Activated CD8-positive, alpha-beta T cell treated with anti-CD3 and anti-CD28 coated beads for 36 hours (primary cell): ENCODE results near the gene MYO1D. TPM values are rescaled to one million over a fixed set of nuclear protein-coding genes. Genes with fewer than 3 reads are reported as not detected.

Source experiments
- ATAC-seq: fragments of 200-7000 bp; cut with Tn5 transposase; one replicate; pipeline ENCODE4 v1.10.0; 2021; ENCODE audit warnings: mild to moderate bottlenecking, moderate library complexity
- CTCF ChIA-PET: fragments of 350-600 bp; sonication (Branson Sonifier 250); formaldehyde crosslinking; loops from one replicate; lab custom pipeline; 2021; ENCODE audit warnings: antibody characterized with exemption; lab: Charles Lee
- POLR2A ChIA-PET: fragments of 350-600 bp; sonication (Branson Sonifier 250); formaldehyde crosslinking; loops from one replicate; lab custom pipeline; 2021; ENCODE audit warnings: antibody characterized with exemption; lab: Charles Lee
- DNase-seq: peaks from one replicate; pipeline ENCODE4 v3.0.0-alpha.2; 2020
- H3K27ac Mint-ChIP-seq: one replicate; pipeline ENCODE4 v1.8.0; 2021; ENCODE audit warnings: mild to moderate bottlenecking, mixed read lengths
- H3K27me3 Mint-ChIP-seq: one replicate; pipeline ENCODE4 v1.8.0; 2021; ENCODE audit warnings: mixed read lengths
- H3K36me3 Mint-ChIP-seq: one replicate; pipeline ENCODE4 v1.8.0; 2021; ENCODE audit warnings: low read depth, mixed read lengths
- H3K4me1 Mint-ChIP-seq: one replicate; pipeline ENCODE4 v1.8.0; 2021; ENCODE audit warnings: low read depth, mixed read lengths
- H3K4me3 Mint-ChIP-seq: one replicate; pipeline ENCODE4 v1.8.0; 2021; ENCODE audit warnings: mild to moderate bottlenecking, moderate library complexity, mixed read lengths
- H3K9me3 Mint-ChIP-seq: one replicate; pipeline ENCODE4 v1.8.0; 2021; ENCODE audit warnings: mixed read lengths
- intact Hi-C: fragments of 100-400 bp; cut with micrococcal nuclease; formaldehyde crosslinking; loops from one replicate; pipeline ENCODE4 v1.10.0; 2022
- total RNA-seq, 2 experiments: library from RNA; stranded (reverse); gene quantifications; one replicate each; pipeline ENCODE4 v1.2.3, GENCODE V29; 2021
- TF ChIP-seq, protein P1 (sequence below): fragments of 200-600 bp; IDR thresholded peaks from one replicate; pipeline ENCODE4 v1.8.0; 2022; ENCODE audit warnings: antibody characterized with exemption, mild to moderate bottlenecking

MYO1D gene
- total RNA-seq, 2 experiments from 2014 or later: 8.3 to 9.2 TPM

DNA sequence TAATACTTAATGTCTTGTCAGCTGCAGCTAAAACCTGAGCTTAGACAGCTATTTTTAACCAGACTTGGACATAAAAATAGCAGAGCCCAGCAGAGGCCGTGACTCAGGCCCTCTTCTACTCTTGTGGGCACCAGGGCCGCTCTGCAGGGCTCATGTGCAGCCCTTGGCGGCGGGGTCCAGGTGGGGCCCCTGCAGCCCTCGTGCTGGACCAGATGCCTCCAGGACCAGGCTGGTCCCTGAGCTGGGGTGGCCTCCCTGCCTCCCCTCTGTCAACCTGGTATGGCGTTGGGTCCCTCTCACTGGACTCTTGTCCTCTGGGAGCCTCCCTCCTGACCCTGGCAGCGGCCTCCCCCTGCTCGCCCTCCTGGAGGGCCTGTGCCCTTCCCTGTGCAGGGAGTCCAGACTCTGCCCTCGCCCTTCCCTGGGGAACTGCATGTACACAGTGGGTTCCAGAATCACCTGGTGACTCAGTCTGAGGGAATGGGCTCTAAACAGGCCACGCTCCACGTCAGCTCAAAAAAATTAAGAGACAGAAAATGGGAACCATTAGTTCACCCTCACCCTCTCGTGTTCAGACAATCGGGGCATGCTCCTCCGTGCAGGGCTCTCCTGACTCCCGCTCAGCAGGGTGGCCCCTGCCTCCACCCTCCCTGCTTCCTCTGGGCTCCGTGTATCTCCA is 380.4 kb downstream of the MYO1D start:
- Mint-ChIP-seq H3K4me3 (no peak overlapping the region), H3K27me3 (no peaks in the 10 kb centered on the region), H3K4me1 (peaks cover 35% of the 10 kb centered on the region), H3K36me3 (no peaks in the 10 kb centered on the region), H3K9me3 (no peaks in the 10 kb centered on the region), H3K27ac (no peak overlapping the region)
- TF ChIP-seq, protein P1, sequence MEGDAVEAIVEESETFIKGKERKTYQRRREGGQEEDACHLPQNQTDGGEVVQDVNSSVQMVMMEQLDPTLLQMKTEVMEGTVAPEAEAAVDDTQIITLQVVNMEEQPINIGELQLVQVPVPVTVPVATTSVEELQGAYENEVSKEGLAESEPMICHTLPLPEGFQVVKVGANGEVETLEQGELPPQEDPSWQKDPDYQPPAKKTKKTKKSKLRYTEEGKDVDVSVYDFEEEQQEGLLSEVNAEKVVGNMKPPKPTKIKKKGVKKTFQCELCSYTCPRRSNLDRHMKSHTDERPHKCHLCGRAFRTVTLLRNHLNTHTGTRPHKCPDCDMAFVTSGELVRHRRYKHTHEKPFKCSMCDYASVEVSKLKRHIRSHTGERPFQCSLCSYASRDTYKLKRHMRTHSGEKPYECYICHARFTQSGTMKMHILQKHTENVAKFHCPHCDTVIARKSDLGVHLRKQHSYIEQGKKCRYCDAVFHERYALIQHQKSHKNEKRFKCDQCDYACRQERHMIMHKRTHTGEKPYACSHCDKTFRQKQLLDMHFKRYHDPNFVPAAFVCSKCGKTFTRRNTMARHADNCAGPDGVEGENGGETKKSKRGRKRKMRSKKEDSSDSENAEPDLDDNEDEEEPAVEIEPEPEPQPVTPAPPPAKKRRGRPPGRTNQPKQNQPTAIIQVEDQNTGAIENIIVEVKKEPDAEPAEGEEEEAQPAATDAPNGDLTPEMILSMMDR: no peak
- DNase-seq: no peak
- ATAC-seq: no peak
- POLR2A ChIA-PET: interaction anchor here (1.2 to 1.9 kb wide), 2 partner anchors 9 to 17 kb away, joined by 3 to 4 read pairs; partner anchors contain the start of gene CDK5R1
- CTCF ChIA-PET: no interaction called here
- intact Hi-C loops: no loop called here

DNA sequence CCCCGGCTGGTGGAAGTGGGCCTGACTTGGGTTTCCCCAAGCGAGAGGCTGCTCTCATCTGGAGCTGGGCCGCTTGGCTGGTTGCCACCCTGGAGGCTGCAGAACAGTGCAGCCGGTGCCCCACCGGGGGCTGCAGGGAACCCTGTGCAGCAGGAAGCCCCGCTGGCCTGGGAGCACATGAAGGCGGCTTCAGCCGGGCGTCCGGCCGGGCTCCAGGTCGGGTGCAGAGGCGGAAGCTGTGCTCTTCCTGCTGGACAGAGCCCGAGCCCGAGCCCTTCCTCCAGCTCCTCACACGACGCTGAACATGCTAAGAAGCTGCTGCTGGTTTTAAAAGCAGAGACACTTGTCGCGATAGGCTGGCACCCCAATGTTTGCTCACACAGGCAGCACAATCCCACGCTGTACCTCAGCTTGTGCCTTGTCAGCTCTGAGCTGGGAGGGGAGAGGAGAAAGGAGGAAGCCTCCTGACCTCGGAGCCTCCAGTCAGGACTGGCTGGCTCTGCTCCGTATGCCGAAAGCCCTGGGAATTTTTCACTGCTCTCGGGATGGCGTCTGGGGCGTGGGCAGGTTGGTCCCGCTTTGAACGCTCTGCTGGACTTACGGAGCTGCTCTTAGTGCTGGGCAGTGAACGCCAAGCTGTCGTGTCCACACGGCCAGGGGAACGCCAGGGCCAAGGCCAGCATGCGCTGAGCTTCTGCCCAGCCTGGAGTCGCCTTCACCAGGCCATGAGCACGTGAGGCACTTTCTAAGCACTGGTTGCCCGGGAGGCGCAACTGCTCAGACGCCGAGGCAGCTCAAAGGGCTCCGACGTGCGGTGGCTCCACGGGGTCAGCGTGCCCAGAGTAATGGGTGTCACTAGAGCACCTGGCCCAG is 381.3 kb downstream of the MYO1D start:
- H3K4me1 Mint-ChIP-seq: peaks cover 39% of the 10 kb centered on the region
- intact Hi-C loops: no loop called here
- ChIA-PET CTCF (interaction anchor here (0.9 to 1.0 kb wide), 2 partner anchors 9 to 12 kb away, joined by 4 to 5 read pairs; no protein-coding TSS in a partner anchor), POLR2A (interaction anchor here (0.5 to 1.9 kb wide), 5 partner anchors 8 to 46 kb away, joined by 3 to 4 read pairs (median 3); partner anchors contain the start of gene CDK5R1)
- no peak overlapping the region for H3K27ac Mint-ChIP-seq
- H3K36me3 Mint-ChIP-seq: peaks cover under 1% of the 10 kb centered on the region
- peak; percentile 59 for DNase-seq
- H3K4me3 Mint-ChIP-seq: no peak overlapping the region
- ATAC-seq: peak; percentile 48
- H3K9me3 Mint-ChIP-seq: no peaks in the 10 kb centered on the region
- no peaks in the 10 kb centered on the region for H3K27me3 Mint-ChIP-seq
- TF ChIP-seq, protein P1: no peak

DNA sequence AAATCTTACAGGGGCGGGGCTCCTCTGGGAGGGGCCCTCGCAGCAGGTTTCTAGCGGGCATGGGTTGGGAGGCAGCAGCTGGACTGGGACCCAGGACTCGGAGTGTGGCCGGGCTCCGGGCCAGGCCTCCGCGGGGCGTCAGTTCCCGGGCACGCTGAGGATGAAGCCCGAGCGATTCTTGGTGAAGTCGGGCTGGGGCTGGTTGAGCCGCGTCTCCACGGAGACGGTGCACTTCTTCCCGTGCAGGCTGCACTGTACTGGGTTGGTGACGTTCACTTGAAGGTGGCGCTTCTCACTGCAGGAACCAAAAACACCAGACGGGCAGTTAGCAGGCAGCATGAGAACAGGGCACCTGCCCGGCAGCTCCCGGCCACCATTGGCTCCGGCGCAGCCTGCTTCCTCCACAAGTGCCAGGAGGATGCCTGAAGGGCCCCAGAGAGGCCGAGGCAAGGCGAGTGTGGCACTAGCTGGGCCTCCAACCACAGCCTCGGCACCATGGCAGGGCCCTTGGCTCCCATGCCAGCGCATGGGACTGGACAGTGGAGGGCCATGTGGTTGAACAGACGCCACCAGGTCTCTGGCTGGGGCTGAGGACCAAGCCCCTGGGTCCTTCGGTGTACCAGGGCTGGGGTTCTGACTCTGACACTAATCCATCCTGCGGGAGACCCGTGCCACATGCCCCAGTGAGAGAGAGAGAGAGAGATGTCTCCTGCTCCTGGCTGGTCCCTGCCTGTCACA is 382.1 kb downstream of the MYO1D start:
- Mint-ChIP-seq H3K9me3 (no peaks in the 10 kb centered on the region), H3K36me3 (peaks cover 7% of the 10 kb centered on the region), H3K4me1 (peaks cover 45% of the 10 kb centered on the region), H3K27me3 (no peaks in the 10 kb centered on the region), H3K4me3 (no peak overlapping the region), H3K27ac (no peak overlapping the region)
- intact Hi-C loops: no loop called here
- TF ChIP-seq, protein P1: no peak
- DNase-seq: no peak
- ChIA-PET POLR2A (interaction anchor here (0.9 to 1.9 kb wide), 5 partner anchors 8 to 47 kb away, joined by 3 to 4 read pairs (median 3); partner anchors contain the start of gene CDK5R1), CTCF (interaction anchor here (1.0 kb wide), 1 partner anchor 11 kb away, joined by 5 read pairs; no protein-coding TSS in a partner anchor)
- no peak for ATAC-seq

DNA sequence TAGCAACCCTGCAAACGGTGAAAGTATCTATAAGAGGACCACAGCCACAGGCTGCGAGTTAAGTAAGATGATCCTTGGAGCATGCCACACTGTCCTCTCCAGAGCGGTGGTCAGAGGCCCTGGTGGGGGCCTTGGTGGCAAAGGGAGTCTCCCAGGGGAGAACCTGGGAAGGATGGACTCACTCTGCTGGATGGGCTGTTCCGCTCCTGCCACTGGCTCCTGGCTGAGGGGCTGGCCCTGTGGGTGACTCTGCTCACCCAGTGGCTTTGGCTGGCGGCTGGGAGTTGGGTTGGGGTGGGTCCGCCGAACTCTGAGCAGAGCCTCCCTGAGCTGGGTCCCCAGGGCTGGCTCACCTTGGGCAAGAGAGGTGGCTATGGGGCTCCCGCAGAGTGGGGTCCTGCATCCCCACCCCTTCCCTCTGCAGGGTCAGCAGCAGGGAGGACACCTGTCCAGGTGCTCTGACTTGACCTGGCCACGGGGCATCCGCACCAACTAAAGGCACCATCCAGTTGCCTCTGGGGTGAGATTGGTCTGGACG is 382.9 kb downstream of the MYO1D start:
- intact Hi-C loops: no loop called here
- Mint-ChIP-seq H3K27me3 (no peaks in the 10 kb centered on the region), H3K4me1 (peaks cover 53% of the 10 kb centered on the region), H3K4me3 (no peak overlapping the region), H3K27ac (no peak overlapping the region), H3K9me3 (no peaks in the 10 kb centered on the region), H3K36me3 (peaks cover 14% of the 10 kb centered on the region)
- TF ChIP-seq, protein P1: no peak
- ChIA-PET CTCF (no interaction called here), POLR2A (interaction anchor here (1.0 kb wide), 1 partner anchor 31 kb away, joined by 3 read pairs; no protein-coding TSS in a partner anchor)
- ATAC-seq (no peak), DNase-seq (no peak)
